ENCODE results near the gene ZNF821.

GRCh38 chr16:71846431-71846830, 37.6 kb downstream of the ZNF821 start:
- TF ChIP-seq CTCF (IDR thresholded peaks at IDR 0.05) (no peak), POLR2A (IDR thresholded peaks at IDR 0.05) (no peak)

Measured in body of pancreas (tissue), 4 donors.